H1 (cell line): ENCODE measurements around the gene TSC2. TPM values are rescaled to one million over a fixed set of nuclear protein-coding genes. Genes with fewer than 3 reads are reported as not detected.

ENCODE experiments used
- BACH1 ChIP-seq: IDR thresholded peaks from 2 replicates; pipeline ENCODE4 v1.6.1; 2012; ENCODE audit warnings: low read length, improper control_type of control experiment
- CHD1 ChIP-seq: IDR thresholded peaks from 2 replicates; pipeline ENCODE4 v1.6.1; 2012; ENCODE audit warnings: low read depth, low read length, improper control_type of control experiment
- CHD2 ChIP-seq: IDR thresholded peaks from 2 replicates; pipeline ENCODE4 v1.6.1; 2012; ENCODE audit warnings: low read length, improper control_type of control experiment
- CREB1 ChIP-seq: IDR thresholded peaks from 2 replicates; pipeline ENCODE4 v1.6.1; 2012; ENCODE audit warnings: inconsistent platforms
- HDAC2 ChIP-seq, 2 experiments: fragments of 300-600 bp in 1 of 2; sonication (generic) in 1 of 2; IDR thresholded peaks; 2 replicates each; pipeline ENCODE4 v1.6.1; 2011 to 2012; ENCODE audit warnings: low read depth in 2 of 2, low read length in 2 of 2, mild to moderate bottlenecking in 2 of 2, moderate library complexity in 2 of 2, borderline replicate concordance in 1 of 2, inconsistent platforms in 1 of 2
- JUND ChIP-seq: IDR thresholded peaks from 2 replicates; pipeline ENCODE4 v1.6.1; 2011; ENCODE audit warnings: mild to moderate bottlenecking, improper control_type of control experiment, low read length
- KDM5A ChIP-seq: fragments of 200-600 bp; IDR thresholded peaks from 2 replicates; pipeline ENCODE4 v1.7.1; 2012; ENCODE audit warnings: mild to moderate bottlenecking, low read length, inconsistent platforms, mixed read lengths
- MAFK ChIP-seq: IDR thresholded peaks from 2 replicates; pipeline ENCODE4 v1.6.1; 2012; ENCODE audit warnings: low read depth, mild to moderate bottlenecking, improper control_type of control experiment, low read length
- NRF1 ChIP-seq: IDR thresholded peaks from 2 replicates; pipeline ENCODE4 v1.6.1; 2011; ENCODE audit warnings: mild to moderate bottlenecking, low read depth, low read length, improper control_type of control experiment
- POLR2AphosphoS5 ChIP-seq: IDR thresholded peaks from 2 replicates; pipeline ENCODE4 v1.6.1; 2011; ENCODE audit warnings: low read depth, low read length
- RAD21 ChIP-seq, 2 experiments: IDR thresholded peaks in 1 of 2; conservative IDR thresholded peaks in 1 of 2; 2 replicates each; pipeline ENCODE4 v1.6.1; 2011; ENCODE audit warnings: low read depth in 2 of 2, low read length in 2 of 2, improper control_type of control experiment in 1 of 2, inconsistent platforms in 1 of 2, mild to moderate bottlenecking in 1 of 2, moderate library complexity in 1 of 2
- RFX5 ChIP-seq: IDR thresholded peaks from 2 replicates; pipeline ENCODE4 v1.6.1; 2011; ENCODE audit warnings: low read depth, low read length, improper control_type of control experiment, borderline replicate concordance
- RNF2 ChIP-seq: fragments of 200-900, 300-1000 bp; sonication (generic); IDR thresholded peaks from 2 replicates; pipeline ENCODE4 v1.7.1; 2016; ENCODE audit warnings: borderline replicate concordance, low read depth, mild to moderate bottlenecking, antibody characterized with exemption, low read length; ENCODE audit not compliant: poor library complexity, severe bottlenecking; ENCODE audit errors: missing control alignments
- RXRA ChIP-seq: IDR thresholded peaks from 2 replicates; pipeline ENCODE4 v1.6.1; 2011; ENCODE audit warnings: low read depth, mild to moderate bottlenecking, low read length, moderate library complexity; ENCODE audit not compliant: insufficient read depth
- SAP30 ChIP-seq: fragments of 300-600 bp; sonication (generic); IDR thresholded peaks from 2 replicates; pipeline ENCODE4 v1.7.1; 2012; ENCODE audit warnings: low read length, moderate library complexity, mild to moderate bottlenecking, inconsistent platforms; ENCODE audit not compliant: insufficient read depth, insufficient replicate concordance
- SIN3A ChIP-seq, 2 experiments: IDR thresholded peaks in 1 of 2; conservative IDR thresholded peaks in 1 of 2; 2 replicates each; pipeline ENCODE4 v1.6.1; 2011 to 2012; ENCODE audit warnings: low read length in 2 of 2, improper control_type of control experiment in 1 of 2, low read depth in 1 of 2, mild to moderate bottlenecking in 1 of 2
- SIRT6 ChIP-seq: IDR thresholded peaks from one replicate; pipeline ENCODE4 v1.7.1; 2012; ENCODE audit warnings: low read length, inconsistent platforms
- SIX5 ChIP-seq: IDR thresholded peaks from 2 replicates; pipeline ENCODE4 v1.6.1; 2011; ENCODE audit warnings: mild to moderate bottlenecking, low read depth, low read length
- SP4 ChIP-seq: IDR thresholded peaks from 2 replicates; pipeline ENCODE4 v1.6.1; 2012; ENCODE audit warnings: low read length, inconsistent platforms
- TAF1 ChIP-seq: IDR thresholded peaks from 2 replicates; pipeline ENCODE4 v1.6.1; 2011; ENCODE audit warnings: mild to moderate bottlenecking, low read depth, low read length
- TAF7 ChIP-seq: optimal IDR thresholded peaks from 2 replicates; pipeline ENCODE3; 2011; ENCODE audit warnings: low read depth, mild to moderate bottlenecking, inconsistent platforms, low read length, moderate library complexity, borderline replicate concordance
- TEAD4 ChIP-seq: IDR thresholded peaks from 2 replicates; pipeline ENCODE4 v1.6.1; 2012; ENCODE audit warnings: low read depth, low read length, inconsistent platforms, mixed read lengths
- polyA plus RNA-seq, 7 experiments: library from polyadenylated mRNA; depleted of rRNA in 3 of 7; stranded (reverse) in 5 of 7; unstranded in 2 of 7; fragments of >200 nt in 5 of 7; fragments of 200-250 nt in 2 of 7; gene quantifications; 1 replicate in 5 of 7; 2 replicates in 1 of 7; 4 replicates in 1 of 7; pipeline versions ENCODE4 v1.2.1 to v1.2.3, GENCODE V29; 2011 to 2013; ENCODE audit warnings: missing spikeins in 2 of 7, mixed read lengths in 2 of 7
- total RNA-seq: library from RNA; stranded (reverse); fragmentation: NEBNext Ultra II Directional; extraction: Animal tissue kit (Norgen Biotek cat#: 25700); gene quantifications from 2 replicates; pipeline ENCODE4 v1.2.1, GENCODE V29; 2021
- TF ChIP-seq, protein P1 (sequence below): IDR thresholded peaks from 2 replicates; pipeline ENCODE4 v1.6.1; 2012; ENCODE audit warnings: low read length, inconsistent platforms

Gene TSC2
- total and polyA plus RNA-seq, 2 of the 8 experiments (the other 6 are each of a cell fraction or from before 2014, with no cell fraction given), result 65.9 to 96.6 TPM

DNA sequence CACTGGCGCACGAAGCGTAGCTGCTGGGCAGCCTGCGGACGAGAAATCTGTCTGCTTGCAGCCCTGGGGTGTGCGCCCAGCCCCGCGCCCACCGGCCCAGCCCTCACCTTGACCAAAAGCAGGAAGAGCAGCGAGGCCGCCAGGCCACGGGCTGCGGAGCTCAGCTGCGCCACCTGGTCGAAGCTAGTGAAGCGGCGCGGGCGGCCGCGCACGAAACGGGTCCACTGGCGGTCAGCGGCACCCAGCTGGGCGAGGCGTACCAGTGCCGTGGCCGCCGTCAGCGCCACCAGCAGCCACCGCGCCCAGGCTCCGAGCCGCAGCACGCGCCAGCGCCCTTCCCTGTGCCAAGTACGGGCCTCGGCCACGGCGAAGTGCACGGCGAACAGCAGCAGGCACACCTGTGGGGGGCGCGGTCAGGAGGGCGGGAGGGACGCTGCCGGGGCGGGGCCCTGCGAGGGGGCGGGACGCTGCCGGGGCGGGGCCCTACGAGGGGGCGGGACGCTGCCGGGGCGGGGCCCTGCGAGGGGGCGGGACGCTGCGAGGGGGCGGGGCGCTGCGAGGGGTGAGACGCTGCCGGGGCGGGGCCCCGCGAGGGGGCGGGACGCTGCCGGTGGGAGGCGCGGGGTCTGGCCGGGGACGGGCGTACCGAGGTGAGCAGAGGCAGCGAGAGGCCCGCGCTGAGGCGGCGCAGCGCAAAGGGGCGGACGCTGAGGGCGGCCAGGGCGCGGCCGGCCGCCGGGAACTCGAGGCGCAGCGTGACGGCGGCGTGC lies 43.2 kb downstream of the TSC2 start (continued):
- no peak for TF ChIP-seq SIRT6
- TF ChIP-seq RNF2, result no peak
- no peak for TF ChIP-seq MAFK
- TF ChIP-seq HDAC2 (IDR thresholded peaks at IDR 0.05; ENCODE audit: borderline replicate concordance in 1 of 2, low read depth in 2 of 2, low read length in 2 of 2), result no peak
- TF ChIP-seq TAF1, result 0 out of 2 replicates have a peak, but pooled peaks have one; percentile 32
- TF ChIP-seq TEAD4, result no peak
- TF ChIP-seq JUND, result no peak
- peak; percentile 23 to 82; a peak in 2 of 4 replicates for TF ChIP-seq SIN3A (conservative IDR thresholded peaks at IDR 0.05 in 1 of 2, IDR thresholded peaks at IDR 0.05 in 1 of 2; ENCODE audit: low read depth in 1 of 2, low read length in 2 of 2)
- peak; percentile 46 to 60 for TF ChIP-seq RAD21 (IDR thresholded peaks at IDR 0.05 in 1 of 2, conservative IDR thresholded peaks at IDR 0.05 in 1 of 2; ENCODE audit: low read depth in 2 of 2, low read length in 2 of 2)
- TF ChIP-seq POLR2AphosphoS5, result peak; percentile 66; the same call in 1 of the 2 replicates
- no peak for TF ChIP-seq SP4
- no peak for TF ChIP-seq CHD1
- no peak for TF ChIP-seq CHD2
- peak; percentile 55 for TF ChIP-seq BACH1
- no peak for TF ChIP-seq SIX5
- no peak for TF ChIP-seq SAP30
- TF ChIP-seq RFX5, result no peak
- TF ChIP-seq TAF7, result peak; percentile 7
- TF ChIP-seq NRF1, result no peak
- no peak for TF ChIP-seq KDM5A
- TF ChIP-seq, protein P1, sequence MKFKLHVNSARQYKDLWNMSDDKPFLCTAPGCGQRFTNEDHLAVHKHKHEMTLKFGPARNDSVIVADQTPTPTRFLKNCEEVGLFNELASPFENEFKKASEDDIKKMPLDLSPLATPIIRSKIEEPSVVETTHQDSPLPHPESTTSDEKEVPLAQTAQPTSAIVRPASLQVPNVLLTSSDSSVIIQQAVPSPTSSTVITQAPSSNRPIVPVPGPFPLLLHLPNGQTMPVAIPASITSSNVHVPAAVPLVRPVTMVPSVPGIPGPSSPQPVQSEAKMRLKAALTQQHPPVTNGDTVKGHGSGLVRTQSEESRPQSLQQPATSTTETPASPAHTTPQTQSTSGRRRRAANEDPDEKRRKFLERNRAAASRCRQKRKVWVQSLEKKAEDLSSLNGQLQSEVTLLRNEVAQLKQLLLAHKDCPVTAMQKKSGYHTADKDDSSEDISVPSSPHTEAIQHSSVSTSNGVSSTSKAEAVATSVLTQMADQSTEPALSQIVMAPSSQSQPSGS, result no peak
- TF ChIP-seq CREB1, result no peak
- no peak for TF ChIP-seq RXRA
